ENCODE data around the gene TMEM271.

DNA sequence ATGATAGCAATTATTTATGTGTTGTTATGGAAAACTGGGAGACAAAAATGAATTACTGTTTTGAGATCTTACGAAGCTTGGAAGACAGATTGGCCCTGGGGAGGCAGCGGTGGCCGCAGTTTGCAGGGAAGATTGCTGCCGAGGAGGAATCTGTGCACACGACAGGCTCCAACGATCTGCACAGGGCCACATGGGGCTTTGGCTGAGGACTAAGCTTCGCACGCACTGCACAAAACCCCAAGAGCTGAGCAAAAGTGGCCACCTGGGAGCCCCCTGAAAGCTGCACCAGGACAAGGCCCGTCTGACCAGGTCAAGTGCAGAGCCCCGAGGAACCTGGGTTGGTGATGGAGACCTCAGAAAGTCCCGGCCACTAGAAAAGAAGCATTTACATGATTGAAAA is 44.1 kb upstream of the TMEM271 start:
- TF ChIP-seq, protein P1, sequence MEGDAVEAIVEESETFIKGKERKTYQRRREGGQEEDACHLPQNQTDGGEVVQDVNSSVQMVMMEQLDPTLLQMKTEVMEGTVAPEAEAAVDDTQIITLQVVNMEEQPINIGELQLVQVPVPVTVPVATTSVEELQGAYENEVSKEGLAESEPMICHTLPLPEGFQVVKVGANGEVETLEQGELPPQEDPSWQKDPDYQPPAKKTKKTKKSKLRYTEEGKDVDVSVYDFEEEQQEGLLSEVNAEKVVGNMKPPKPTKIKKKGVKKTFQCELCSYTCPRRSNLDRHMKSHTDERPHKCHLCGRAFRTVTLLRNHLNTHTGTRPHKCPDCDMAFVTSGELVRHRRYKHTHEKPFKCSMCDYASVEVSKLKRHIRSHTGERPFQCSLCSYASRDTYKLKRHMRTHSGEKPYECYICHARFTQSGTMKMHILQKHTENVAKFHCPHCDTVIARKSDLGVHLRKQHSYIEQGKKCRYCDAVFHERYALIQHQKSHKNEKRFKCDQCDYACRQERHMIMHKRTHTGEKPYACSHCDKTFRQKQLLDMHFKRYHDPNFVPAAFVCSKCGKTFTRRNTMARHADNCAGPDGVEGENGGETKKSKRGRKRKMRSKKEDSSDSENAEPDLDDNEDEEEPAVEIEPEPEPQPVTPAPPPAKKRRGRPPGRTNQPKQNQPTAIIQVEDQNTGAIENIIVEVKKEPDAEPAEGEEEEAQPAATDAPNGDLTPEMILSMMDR (IDR thresholded peaks at IDR 0.05; ENCODE audit: low read depth, low read length) = no peak
- no peak for TF ChIP-seq POLR2A (IDR thresholded peaks at IDR 0.05; ENCODE audit: extremely low read depth, insufficient read length)

Measured in NB4 (cell line).